GM23338 (cell line): Measurements from ENCODE around the gene C11orf65. TPM values are rescaled to one million over a fixed set of nuclear protein-coding genes. Genes with fewer than 3 reads are reported as not detected.

Source experiments
- ATAC-seq: fragments of 200-7000 bp; cut with Tn5 transposase; 3 replicates; pipeline ENCODE4 v1.9.1; 2020
- DNase-seq: peaks from one replicate; pipeline ENCODE4 v3.0.0-alpha.2; 2015; ENCODE audit warnings: low spot score
- H2AFZ ChIP-seq: fragments of 200-600 bp; sonication (generic); 2 replicates; pipeline ENCODE4 v1.8.0; 2016; ENCODE audit warnings: antibody characterized with exemption, mild to moderate bottlenecking, moderate library complexity
- H3F3A ChIP-seq: fragments of 200-600 bp; sonication (generic); replicated peaks from 2 replicates; pipeline ENCODE4 v1.8.0; 2017; ENCODE audit warnings: antibody characterized with exemption, mixed run types, low read depth
- H3K27ac ChIP-seq: fragments of 200-600 bp; sonication (generic); 2 replicates; pipeline ENCODE4 v1.6.1; 2016; ENCODE audit warnings: low read depth
- H3K27me3 ChIP-seq: fragments of 200-600 bp; sonication (generic); 2 replicates; pipeline ENCODE4 v1.8.0; 2016; ENCODE audit warnings: mild to moderate bottlenecking, mixed run types, moderate library complexity; ENCODE audit not compliant: insufficient read depth
- H3K36me3 ChIP-seq: fragments of 200-600 bp; sonication (generic); 2 replicates; pipeline ENCODE4 v1.8.0; 2016; ENCODE audit warnings: mild to moderate bottlenecking; ENCODE audit not compliant: insufficient read depth
- H3K4me1 ChIP-seq: fragments of 200-600 bp; sonication (generic); 2 replicates; pipeline ENCODE4 v1.8.0; 2016; ENCODE audit warnings: mild to moderate bottlenecking, moderate library complexity; ENCODE audit not compliant: insufficient read depth
- H3K4me2 ChIP-seq: fragments of 200-600 bp; sonication (generic); 2 replicates; pipeline ENCODE4 v1.7.1; 2017; ENCODE audit warnings: mixed run types
- H3K4me3 ChIP-seq: fragments of 200-600 bp; sonication (generic); 2 replicates; pipeline ENCODE4 v1.6.1; 2016; ENCODE audit warnings: mixed run types
- H3K79me2 ChIP-seq: fragments of 200-600 bp; sonication (generic); replicated peaks from 2 replicates; pipeline ENCODE4 v1.8.0; 2017; ENCODE audit warnings: mild to moderate bottlenecking; ENCODE audit not compliant: insufficient read depth
- H3K9me2 ChIP-seq: fragments of 200-600 bp; sonication (generic); 2 replicates; pipeline ENCODE4 v1.8.0; 2017; ENCODE audit not compliant: insufficient read depth
- H4K20me1 ChIP-seq: fragments of 200-600 bp; sonication (generic); replicated peaks from 2 replicates; pipeline ENCODE4 v1.8.0; 2017; ENCODE audit warnings: mild to moderate bottlenecking; ENCODE audit not compliant: insufficient read depth
- H3K27ac Mint-ChIP-seq: 2 replicates; pipeline ENCODE4 v1.8.0; 2020; ENCODE audit warnings: inconsistent platforms, mild to moderate bottlenecking, moderate library complexity, mixed read lengths
- H3K27me3 Mint-ChIP-seq: 3 replicates; pipeline ENCODE4 v1.8.0; 2022; ENCODE audit warnings: low read depth, mild to moderate bottlenecking, moderate library complexity, mixed read lengths, inconsistent platforms; ENCODE audit not compliant: insufficient read depth, poor library complexity
- H3K36me3 Mint-ChIP-seq: 3 replicates; pipeline ENCODE4 v1.8.0; 2021; ENCODE audit warnings: low read depth, mild to moderate bottlenecking, inconsistent platforms, moderate library complexity, mixed read lengths
- H3K4me1 Mint-ChIP-seq: 3 replicates; pipeline ENCODE4 v1.8.0; 2020; ENCODE audit warnings: mild to moderate bottlenecking, inconsistent platforms, mixed read lengths
- H3K4me3 Mint-ChIP-seq: 3 replicates; pipeline ENCODE4 v1.8.0; 2021; ENCODE audit warnings: moderate library complexity, mild to moderate bottlenecking, inconsistent platforms, mixed read lengths
- H3K9me3 Mint-ChIP-seq: 3 replicates; pipeline ENCODE4 v1.8.0; 2020; ENCODE audit warnings: moderate library complexity, mild to moderate bottlenecking, inconsistent platforms, mixed read lengths
- CREB1 ChIP-seq: fragments of 250-450 bp; sonication (Bioruptor Pico); IDR thresholded peaks from 2 replicates; pipeline ENCODE4 v1.5.0; 2020; ENCODE audit warnings: low read depth, mild to moderate bottlenecking, moderate library complexity
- CTCF ChIP-seq, 2 experiments: fragments of 200-600 bp in 1 of 2; sonication (generic) in 1 of 2; conservative IDR thresholded peaks; 2 replicates each; pipeline versions ENCODE4 v1.5.1 to v1.6.1; 2016 to 2017; ENCODE audit warnings: antibody characterized with exemption in 2 of 2, low read depth in 2 of 2, mild to moderate bottlenecking in 2 of 2, moderate library complexity in 1 of 2
- EZH2 ChIP-seq: fragments of 200-600 bp; sonication (generic); IDR thresholded peaks from one replicate; pipeline ENCODE4 v1.8.0; 2017; ENCODE audit warnings: antibody characterized with exemption, mild to moderate bottlenecking, low read depth; ENCODE audit not compliant: unreplicated experiment
- EZH2phosphoT487 ChIP-seq: fragments of 200-600 bp; sonication (generic); IDR thresholded peaks from one replicate; pipeline ENCODE4 v1.8.1; 2018; ENCODE audit warnings: antibody characterized with exemption; ENCODE audit not compliant: unreplicated experiment
- JUNB ChIP-seq: IDR thresholded peaks from one replicate; pipeline ENCODE4 v1.6.1; 2016; ENCODE audit warnings: antibody characterized with exemption; ENCODE audit not compliant: unreplicated experiment
- NANOG ChIP-seq: IDR thresholded peaks from 2 replicates; pipeline ENCODE4 v1.6.1; 2016; ENCODE audit warnings: antibody characterized with exemption, borderline replicate concordance
- POLR2AphosphoS5 ChIP-seq: IDR thresholded peaks from 2 replicates; pipeline ENCODE4 v1.6.1; 2016; ENCODE audit warnings: antibody characterized with exemption, low read depth
- STAT1 ChIP-seq: IDR thresholded peaks from one replicate; pipeline ENCODE4 v1.6.1; 2016; ENCODE audit warnings: antibody characterized with exemption; ENCODE audit not compliant: unreplicated experiment
- ZNF114 ChIP-seq: fragments of 250-450 bp; sonication (Bioruptor Pico); IDR thresholded peaks from 2 replicates; pipeline ENCODE4 v1.5.0; 2020; ENCODE audit warnings: mild to moderate bottlenecking, moderate library complexity
- polyA plus RNA-seq: library from polyadenylated mRNA; unstranded; fragments of >200 nt; fragmentation: Nextera tagmentation; extraction: Ambion mirVana; gene quantifications from 2 replicates; pipeline ENCODE4 v1.2.1, GENCODE V29; 2016
- total RNA-seq: library from RNA; depleted of rRNA; stranded (reverse); fragments of >200 nt; shearing (Covaris generic); gene quantifications from 2 replicates; pipeline ENCODE4 v1.2.3, GENCODE V29; 2014
- TF ChIP-seq, protein P1 (sequence below): IDR thresholded peaks from one replicate; pipeline ENCODE4 v1.6.1; 2018; ENCODE audit warnings: antibody characterized with exemption; ENCODE audit not compliant: unreplicated experiment
- TF ChIP-seq, protein P2 (sequence below): IDR thresholded peaks from 2 replicates; pipeline ENCODE4 v1.6.1; 2016; ENCODE audit warnings: antibody characterized with exemption

The C11orf65 gene
- total and polyA plus RNA-seq, 2 experiments from 2014 or later, result 0.21 to 1.7 TPM

- TF ChIP-seq, protein P1, sequence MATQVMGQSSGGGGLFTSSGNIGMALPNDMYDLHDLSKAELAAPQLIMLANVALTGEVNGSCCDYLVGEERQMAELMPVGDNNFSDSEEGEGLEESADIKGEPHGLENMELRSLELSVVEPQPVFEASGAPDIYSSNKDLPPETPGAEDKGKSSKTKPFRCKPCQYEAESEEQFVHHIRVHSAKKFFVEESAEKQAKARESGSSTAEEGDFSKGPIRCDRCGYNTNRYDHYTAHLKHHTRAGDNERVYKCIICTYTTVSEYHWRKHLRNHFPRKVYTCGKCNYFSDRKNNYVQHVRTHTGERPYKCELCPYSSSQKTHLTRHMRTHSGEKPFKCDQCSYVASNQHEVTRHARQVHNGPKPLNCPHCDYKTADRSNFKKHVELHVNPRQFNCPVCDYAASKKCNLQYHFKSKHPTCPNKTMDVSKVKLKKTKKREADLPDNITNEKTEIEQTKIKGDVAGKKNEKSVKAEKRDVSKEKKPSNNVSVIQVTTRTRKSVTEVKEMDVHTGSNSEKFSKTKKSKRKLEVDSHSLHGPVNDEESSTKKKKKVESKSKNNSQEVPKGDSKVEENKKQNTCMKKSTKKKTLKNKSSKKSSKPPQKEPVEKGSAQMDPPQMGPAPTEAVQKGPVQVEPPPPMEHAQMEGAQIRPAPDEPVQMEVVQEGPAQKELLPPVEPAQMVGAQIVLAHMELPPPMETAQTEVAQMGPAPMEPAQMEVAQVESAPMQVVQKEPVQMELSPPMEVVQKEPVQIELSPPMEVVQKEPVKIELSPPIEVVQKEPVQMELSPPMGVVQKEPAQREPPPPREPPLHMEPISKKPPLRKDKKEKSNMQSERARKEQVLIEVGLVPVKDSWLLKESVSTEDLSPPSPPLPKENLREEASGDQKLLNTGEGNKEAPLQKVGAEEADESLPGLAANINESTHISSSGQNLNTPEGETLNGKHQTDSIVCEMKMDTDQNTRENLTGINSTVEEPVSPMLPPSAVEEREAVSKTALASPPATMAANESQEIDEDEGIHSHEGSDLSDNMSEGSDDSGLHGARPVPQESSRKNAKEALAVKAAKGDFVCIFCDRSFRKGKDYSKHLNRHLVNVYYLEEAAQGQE, result no peak
Observed at GRCh38 chr11:108345767-108346166, 121.6 kb downstream of the C11orf65 start (continued).

- H3K79me2 ChIP-seq, result no peaks in the 10 kb centered on the region
- no peak overlapping the region for H2AFZ ChIP-seq
- H3K9me2 ChIP-seq, result no peaks in the 10 kb centered on the region
- peaks cover 21% of the 10 kb centered on the region for H3K4me1 ChIP-seq
- H3K4me2 ChIP-seq, result no peak overlapping the region
- H4K20me1 ChIP-seq, result no peaks in the 10 kb centered on the region
- peaks cover 9% of the 10 kb centered on the region; the same call in 1 of the 2 replicates for H3K36me3 ChIP-seq
- ATAC-seq, result no peak
- Mint-ChIP-seq H3K4me3 (no peak overlapping the region), H3K9me3 (no peaks in the 10 kb centered on the region), H3K36me3 (peaks cover under 1% of the 10 kb centered on the region; the same call in 2 of the 3 replicates), H3K27me3 (no peaks in the 10 kb centered on the region), H3K27ac (no peak overlapping the region), H3K4me1 (peaks cover 19% of the 10 kb centered on the region)
- no peak overlapping the region for H3K4me3 ChIP-seq
- H3K27ac ChIP-seq, result no peak overlapping the region
- DNase-seq, result no peak
- no peaks in the 10 kb centered on the region for H3F3A ChIP-seq
- H3K27me3 ChIP-seq, result no peaks in the 10 kb centered on the region
- TF ChIP-seq CREB1 (CRISPR knock-in tag) (no peak), EZH2 (no peak), EZH2phosphoT487 (no peak), STAT1 (no peak), NANOG (no peak), JUNB (no peak), ZNF114 (no peak), POLR2AphosphoS5 (no peak), CTCF (conservative IDR thresholded peaks at IDR 0.05; ENCODE audit: low read depth in 2 of 2) (no peak)
- TF ChIP-seq, protein P2, sequence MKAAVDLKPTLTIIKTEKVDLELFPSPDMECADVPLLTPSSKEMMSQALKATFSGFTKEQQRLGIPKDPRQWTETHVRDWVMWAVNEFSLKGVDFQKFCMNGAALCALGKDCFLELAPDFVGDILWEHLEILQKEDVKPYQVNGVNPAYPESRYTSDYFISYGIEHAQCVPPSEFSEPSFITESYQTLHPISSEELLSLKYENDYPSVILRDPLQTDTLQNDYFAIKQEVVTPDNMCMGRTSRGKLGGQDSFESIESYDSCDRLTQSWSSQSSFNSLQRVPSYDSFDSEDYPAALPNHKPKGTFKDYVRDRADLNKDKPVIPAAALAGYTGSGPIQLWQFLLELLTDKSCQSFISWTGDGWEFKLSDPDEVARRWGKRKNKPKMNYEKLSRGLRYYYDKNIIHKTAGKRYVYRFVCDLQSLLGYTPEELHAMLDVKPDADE, result no peak
- TF ChIP-seq, protein P1, result no peak
Observed at GRCh38 chr11:108343714-108344113, 123.6 kb downstream of the C11orf65 start.
